ENCODE results near the gene KDM4C.

KDM4C gene

DNA sequence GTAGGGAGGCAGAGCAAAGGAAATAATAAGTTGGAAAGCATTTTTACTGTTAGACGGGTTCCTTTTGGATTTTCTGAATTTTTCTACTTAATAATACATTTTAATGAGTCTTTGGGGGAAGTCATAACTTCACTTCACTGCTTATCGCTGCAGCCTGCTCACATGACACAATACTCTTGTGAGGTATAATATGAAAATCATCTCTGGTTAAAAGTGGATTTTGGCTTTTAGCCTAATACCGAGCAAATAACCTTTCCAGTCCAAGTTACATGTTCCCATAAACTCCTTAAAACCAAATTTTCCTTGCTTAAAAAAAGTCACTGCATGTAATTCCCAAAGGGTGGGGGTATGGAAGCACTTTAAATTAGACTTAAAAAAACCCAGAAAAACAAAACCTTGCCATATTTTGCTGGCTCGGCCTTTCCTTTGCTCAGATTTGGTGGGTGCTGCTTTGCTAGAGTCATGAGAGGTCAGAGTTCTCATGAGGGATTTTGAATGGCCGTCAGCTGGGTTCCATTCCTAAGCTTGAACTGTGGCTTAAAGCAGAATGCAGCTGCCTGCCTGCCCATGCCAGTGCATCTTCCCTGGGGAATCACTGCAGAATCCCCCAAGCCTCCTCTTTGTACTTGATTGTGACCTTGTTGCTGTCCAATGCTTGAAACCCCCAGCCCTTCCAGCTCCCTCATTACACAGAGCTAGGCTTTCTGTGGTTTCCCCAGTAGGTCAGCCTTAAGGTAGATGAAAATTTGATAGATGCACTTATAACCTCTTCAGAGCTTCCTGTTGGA is 331.8 kb downstream of the KDM4C start:
- no peak for DNase-seq (ENCODE audit: low read depth in 2 of 2, low spot score in 1 of 2)

DNA sequence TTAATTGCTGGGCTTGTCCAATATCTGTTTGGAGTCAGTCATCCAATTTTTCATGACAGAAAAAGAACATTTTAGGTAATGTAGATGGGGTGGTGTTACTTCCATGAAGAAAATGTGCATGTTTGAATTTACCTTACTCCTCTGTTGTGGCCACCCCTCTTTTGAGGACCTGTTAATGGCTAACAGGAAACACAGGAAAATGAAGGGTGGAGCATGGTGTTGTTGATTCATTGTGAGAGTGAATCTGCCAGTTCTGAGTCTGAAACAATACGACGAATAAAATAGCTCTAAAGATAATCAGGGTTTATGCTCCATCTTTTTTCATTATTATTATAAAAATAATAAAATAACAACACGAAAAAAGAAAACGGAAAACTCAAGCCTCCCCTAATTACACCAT is 335.3 kb downstream of the KDM4C start:
- no peak for DNase-seq (ENCODE audit: low read depth in 2 of 2, low spot score in 1 of 2)

DNA sequence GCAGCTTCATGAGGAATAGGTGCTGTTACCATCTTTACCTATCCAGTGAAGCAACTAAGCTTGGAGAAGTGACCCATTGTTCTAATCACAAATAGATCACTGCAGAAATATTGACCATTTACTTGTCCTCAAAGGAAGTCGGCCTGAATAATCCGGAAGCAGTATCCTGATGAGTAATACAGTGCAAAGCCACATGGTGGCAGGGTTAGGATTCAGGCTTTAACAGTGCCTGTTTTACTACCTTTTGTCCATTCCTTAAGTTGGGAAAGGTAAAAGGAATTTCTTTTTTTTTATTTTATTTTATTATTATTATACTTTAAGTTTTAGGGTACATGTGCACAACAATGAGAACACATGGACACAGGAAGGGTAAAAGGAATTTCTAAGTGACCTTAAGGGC is 336.3 kb downstream of the KDM4C start:
- DNase-seq (ENCODE audit: low read depth in 2 of 2, low spot score in 1 of 2), result no peak

DNA sequence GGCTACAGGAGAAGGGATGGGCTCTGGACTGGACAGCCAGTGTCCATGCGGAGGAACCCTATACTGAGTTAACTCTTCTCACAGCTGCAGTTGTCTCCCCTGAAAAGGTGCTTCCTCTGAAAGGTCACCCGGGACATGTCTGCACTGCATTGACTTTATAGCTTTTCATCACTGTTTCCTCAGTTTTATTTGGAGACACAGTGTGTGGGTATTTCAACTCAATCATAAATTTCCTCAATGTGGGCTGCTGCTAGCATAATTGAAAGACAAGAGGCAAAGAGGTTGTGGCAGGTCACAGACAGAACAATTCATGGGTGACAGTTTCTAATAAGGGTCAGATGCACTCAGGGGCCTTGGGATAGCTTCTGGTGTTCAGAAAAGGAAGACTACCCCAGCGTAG is 336.8 kb downstream of the KDM4C start:
- DNase-seq (ENCODE audit: low read depth in 2 of 2, low spot score in 1 of 2), result no peak

DNA sequence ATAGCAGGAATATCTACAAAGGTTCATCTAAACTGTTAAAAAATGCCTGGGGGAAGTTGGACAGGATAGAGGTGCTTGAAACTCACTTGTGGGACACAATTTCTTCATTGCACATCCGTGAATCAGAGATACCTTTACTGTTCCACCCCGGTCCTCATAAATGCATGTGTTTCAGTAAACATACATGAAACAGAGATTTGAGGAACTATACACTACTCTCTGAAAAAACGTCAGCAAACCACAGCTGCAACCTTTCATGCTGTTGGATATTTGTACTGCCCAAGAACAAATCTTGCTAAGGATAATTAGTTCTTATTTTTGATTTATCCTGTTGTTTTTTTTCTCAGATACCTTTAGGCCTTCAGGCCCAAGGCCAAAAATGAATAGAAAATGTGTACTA is 337.3 kb downstream of the KDM4C start:
- DNase-seq (ENCODE audit: low read depth in 2 of 2, low spot score in 1 of 2), result no peak

DNA sequence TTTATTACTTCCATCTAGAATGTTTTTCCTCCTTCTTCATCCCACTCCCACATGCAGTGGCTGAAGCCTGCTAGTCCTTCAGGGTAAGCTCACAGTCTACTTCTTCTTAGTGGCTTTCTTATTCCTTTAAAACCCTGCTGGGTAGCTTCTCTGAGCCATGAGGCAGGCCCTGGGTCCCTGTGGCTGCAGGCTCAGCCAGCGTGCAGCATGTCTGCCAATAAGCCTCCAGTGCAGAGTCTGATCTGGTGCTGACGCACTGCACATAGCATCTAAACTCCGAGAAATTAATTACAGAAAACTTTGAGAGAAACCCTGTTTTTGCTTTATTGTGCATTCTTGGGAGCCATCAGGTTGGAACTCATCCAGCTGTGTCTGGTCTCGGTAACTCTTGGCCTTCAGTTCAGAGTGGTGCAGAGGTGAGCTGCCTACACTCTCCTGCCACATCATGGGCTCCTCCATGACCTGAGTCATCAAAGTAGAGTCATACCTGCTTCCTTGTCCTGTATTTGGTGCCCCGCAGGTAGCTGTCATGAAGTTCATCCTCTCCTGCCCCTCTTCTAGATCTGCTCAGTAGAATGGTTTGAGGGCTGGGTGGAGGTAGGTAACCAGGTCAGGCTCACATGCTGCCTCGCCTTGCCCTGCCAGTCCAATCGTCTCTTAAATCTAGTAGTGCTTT is 339.4 kb downstream of the KDM4C start:
- no peak for DNase-seq (ENCODE audit: low read depth in 2 of 2, low spot score in 1 of 2)

DNA sequence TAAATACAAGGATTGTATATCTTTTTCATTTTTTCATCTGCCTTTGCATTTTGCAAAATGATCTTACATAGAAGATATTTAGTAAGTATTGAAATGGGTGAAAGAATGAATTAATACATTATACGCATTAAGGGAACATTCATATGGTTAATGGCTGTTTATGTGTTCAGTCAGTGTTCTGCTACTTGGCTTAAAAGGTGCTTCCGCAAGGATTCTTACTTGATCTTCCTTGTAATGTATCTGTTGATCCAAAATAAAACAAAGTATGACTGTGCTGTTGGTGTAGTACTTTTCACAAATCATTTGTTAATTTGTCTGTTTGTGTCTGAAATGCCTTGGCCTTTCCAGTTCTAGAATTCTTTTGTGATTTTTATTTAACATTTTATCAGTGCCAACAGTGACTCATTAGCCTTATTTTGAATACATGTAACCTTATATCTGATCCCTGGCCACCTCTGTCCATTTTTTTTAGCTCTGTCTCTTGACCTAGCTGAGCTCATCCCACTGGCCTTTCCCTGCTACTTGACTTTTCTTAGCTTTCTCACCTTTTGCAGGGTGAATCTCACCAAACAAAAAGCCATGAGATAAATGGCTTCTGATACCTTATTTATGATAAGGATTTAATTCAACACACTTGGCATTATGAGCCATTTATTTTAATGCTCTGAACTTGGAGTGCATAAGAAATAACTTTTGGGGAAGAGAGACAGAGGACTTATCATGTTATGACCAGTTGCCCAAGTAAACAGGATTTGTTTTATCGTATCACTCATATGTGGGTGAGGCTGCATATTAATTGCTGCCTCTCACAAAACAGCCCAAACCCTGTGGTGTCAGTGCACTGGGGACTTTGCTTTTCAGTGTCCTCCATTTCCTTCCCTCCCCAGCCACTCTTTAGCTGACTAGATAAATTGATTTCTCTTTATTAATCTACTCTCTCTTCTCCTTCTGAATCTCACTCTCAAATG is 340.3 kb downstream of the KDM4C start:
- no peak for DNase-seq (ENCODE audit: low read depth in 2 of 2, low spot score in 1 of 2)

DNA sequence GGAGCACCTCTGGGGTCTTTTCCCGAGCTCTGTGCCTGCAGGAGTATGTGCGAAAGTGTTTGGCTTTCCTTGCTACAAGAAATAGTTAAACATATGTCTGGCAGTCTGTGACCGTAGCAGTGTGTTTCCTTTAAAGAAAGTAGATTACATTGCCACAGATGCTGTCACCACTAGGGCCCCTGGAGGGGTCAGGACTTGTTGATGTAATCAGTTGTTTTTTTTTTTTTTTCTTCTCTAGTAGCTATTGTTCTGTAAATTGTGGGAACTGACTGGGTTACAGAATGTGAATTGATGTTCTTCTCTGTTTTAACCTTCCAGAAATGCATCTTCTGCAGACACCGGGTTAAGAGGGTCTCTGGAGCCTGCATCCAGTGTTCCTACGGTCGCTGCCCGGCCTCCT is 345.6 kb downstream of the KDM4C start:
- DNase-seq (ENCODE audit: low read depth in 2 of 2, low spot score in 1 of 2), result no peak

DNA sequence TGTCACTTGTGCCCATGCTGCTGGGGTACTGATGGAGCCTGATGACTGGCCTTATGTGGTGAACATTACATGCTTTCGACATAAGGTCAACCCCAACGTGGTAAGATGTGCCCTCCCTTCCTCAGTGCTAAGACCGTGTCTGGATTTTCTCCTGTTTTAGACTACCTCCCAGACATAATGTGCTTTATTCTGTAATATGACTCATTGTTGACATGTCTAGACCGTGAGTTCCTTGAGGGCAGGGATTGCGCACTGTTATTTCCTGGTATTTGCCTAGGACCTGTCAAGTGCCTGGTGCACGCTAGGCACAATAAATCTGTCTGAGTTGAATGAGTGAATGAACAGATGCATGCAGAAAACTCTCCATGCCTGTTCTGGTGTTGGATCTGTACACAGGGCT is 346.0 kb downstream of the KDM4C start:
- no peak for DNase-seq (ENCODE audit: low read depth in 2 of 2, low spot score in 1 of 2)

DNA sequence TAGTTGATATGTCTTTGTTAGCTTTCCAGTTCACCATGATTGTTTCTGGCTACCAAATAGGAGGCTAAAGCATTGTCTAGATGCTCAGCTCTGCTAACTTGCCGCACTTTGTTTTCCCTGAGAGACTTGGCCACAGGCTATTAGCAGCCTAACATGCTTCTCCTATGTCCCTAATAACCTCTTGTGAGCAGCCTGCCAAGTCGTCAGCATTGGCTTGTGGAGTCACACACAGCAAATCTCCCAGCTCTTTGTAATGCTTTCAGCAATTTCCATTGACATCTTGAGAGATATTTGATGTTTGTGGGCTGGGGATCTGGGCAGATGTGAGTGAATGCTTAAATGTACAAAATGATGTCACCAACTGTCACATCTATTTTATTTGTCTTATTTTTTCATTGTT is 346.9 kb downstream of the KDM4C start:
- no peak for DNase-seq (ENCODE audit: low read depth in 2 of 2, low spot score in 1 of 2)

DNA sequence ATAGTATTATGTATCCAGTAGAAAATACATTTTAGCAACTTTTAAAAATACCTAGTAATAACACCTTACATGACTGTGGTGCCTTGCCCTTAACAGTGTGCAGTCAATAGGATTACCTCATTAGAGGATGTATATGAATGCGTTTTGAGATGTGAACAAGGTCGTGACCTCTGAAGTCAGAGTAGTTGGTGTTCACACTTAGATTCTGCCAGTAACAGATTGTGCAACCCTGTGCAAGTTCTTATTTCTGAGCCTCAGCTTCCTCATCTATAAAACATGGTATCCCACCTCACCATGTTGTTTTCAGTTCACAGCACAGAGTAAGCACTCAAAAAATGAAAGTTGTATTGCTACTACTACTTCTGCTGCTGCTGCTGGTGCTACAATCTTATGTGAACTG is 347.3 kb downstream of the KDM4C start:
- no peak for DNase-seq (ENCODE audit: low read depth in 2 of 2, low spot score in 1 of 2)

DNA sequence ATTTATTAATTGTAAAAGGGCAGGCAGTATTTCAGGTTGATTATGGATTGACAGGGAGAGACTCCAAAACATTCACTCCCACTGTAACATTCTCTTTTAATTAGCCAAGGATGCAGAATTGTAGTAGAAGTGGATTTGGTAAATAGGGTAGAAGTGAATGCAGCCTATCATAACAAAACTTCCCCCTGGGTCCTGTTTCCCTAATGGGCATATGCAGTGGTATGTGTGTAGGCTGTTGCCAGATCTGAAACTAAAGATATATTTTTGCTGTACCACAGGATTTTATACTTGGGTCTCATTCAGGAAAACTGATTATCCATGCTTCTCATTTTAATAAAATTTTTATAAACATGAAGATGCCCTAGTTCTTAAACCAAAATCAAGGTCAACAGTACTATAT is 351.2 kb downstream of the KDM4C start:
- no peak for DNase-seq (ENCODE audit: low read depth in 2 of 2, low spot score in 1 of 2)

DNA sequence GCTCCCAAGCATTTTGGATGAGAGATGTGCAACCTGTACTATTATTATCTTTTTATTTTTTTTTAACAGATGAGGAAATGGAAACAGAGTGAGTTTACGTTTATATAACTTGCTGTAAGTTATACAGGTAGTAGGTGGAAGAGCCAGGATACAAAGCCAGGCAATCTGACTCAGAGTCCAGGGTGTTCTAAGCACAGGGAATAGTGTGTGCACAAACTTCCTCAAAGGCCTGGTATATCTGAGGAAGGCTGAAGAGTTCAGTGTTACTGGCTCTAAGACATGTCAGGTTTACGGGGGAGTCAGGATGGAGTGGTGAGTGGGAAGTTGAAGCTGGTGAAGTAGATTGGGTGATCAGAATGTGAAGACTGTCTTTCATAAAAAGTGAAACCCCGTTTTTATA is 353.6 kb downstream of the KDM4C start:
- DNase-seq (ENCODE audit: low read depth in 2 of 2, low spot score in 1 of 2), result no peak

DNA sequence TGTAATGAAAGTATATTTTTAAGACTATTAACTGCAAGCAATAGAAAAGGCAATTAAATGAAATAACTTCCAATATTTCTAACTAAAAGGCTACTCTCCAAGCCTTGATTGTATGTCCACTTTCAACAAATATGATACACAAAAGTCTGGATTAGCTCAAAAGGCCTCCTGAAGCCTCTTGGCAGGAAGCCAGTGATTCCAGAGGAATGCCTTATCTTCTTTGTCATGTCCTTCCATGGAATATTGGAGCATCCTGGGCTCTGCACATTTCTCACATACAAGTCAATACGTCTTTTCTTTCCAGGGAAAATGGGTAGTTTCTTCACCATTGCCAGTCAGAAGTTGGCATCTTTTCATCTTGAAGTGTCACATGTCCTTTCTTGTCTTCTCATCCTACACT is 357.8 kb downstream of the KDM4C start:
- no peak for DNase-seq (ENCODE audit: low read depth in 2 of 2, low spot score in 1 of 2)

DNA sequence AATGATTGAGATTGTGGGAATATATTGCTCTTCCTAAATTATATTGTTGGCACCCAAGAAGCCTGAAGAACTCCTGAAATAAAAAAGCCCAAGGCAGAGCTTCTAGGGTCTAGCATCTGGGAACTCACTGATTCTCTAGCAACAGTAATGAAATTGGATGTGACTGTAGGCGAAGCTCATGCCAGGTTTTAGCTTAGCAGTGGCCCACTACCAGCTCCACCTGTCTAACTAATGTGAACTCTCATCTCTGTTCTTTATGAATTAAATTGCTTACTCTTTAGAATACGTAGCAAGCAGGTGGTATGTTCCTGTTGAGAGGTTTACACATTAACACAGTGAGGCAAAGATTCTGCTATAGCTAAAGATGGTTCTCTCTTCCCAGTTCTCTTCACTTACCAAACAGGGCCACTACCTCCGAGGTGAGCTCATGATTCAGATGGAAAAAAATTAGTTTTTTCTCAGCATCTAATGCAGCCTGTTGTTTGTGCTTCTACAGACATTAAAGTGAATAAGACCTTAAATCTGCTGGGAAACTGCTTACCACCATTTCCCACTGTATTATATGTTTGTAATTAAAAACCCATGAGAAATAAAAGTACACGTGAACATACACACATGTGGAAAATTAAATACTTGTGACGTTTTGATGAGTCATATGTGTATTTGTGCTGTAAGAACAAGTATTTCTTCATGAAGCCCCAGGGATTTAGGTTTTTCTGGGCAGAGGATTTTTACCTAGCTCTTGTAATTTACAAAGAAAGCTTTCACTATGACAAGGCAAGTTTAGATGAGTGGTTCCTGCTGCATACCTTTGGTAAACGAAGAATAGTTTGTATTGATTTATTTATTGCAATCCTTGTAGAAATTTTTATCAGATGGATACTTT is 360.1 kb downstream of the KDM4C start:
- no peak for DNase-seq (ENCODE audit: low read depth in 2 of 2, low spot score in 1 of 2)

DNA sequence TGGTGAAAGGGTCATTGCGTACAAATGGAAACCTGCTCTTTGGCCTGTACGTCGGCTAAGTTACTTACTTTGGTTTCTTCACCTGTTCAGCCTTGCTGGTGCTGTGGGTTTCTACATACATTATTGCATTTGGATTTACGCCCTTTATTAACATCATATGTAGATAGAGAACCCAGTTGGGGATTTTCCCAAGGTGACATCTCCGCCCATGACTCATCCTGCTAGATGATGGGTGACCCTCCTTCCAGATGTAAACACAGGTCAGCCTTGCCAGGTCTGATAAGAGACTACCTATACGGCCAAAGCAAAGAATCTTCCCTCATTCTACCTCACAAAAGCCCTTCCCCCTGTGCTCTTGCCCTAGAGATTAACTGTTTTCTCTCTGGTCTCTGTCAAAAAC is 360.9 kb downstream of the KDM4C start:
- DNase-seq (ENCODE audit: low read depth in 2 of 2, low spot score in 1 of 2), result no peak

DNA sequence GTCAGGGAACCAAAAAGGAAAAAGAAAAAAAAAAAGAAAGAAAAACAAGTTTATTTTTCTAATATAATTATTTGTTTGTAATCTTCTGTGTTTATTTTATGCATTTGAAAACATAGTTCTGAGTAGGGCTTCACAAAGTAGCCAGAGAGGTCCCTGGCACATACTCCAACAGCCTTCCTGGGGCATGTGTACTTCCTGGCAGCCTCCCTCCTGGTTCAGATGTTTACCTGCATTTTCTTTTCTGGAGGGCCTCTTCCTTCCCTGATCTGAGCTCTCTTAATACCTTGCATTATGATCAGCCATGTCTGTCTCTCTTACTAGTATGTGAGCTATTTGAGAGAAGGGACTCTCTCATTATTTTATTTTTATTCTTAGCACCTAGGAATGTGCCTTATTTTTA is 361.8 kb downstream of the KDM4C start:
- no peak for DNase-seq (ENCODE audit: low read depth in 2 of 2, low spot score in 1 of 2)

DNA sequence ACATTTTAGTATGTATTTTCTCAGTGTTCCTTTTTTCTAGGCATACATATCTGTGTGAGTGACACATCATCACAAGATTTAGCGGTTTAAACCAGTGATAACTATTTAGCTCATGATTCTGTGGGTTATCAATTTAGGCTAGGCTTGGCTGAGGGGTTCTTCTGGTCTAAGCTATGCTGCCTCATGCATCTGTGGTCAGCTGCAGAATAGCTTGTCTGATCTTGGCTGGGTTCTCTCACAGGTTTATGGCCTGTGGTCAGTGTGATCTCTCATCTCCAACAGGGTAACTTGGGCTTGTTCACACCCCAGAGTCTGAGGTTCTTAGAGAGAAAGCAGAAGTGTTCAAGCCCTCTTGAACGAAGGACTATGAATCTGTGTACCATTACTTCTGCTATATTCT is 363.3 kb downstream of the KDM4C start:
- no peak for DNase-seq (ENCODE audit: low read depth in 2 of 2, low spot score in 1 of 2)

DNA sequence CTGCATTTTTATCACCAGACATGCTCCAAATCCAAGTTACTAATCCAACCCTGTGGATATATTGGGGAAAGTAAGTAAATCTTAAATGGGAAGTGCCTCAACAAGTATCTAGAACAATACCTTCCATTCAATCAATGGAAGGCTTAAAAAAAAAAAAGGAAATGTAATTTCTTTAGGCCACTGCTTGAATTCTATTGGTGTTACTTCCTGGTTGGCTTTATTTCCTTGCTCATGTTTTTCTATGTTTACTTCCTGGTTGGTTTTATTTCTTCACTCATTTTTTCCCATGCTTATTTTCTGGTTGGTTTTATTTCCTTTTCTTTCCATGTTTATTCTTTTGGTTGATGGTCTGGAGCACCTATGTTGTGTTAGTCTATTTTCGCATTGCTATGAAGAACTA is 363.9 kb downstream of the KDM4C start:
- no peak for DNase-seq (ENCODE audit: low read depth in 2 of 2, low spot score in 1 of 2)

DNA sequence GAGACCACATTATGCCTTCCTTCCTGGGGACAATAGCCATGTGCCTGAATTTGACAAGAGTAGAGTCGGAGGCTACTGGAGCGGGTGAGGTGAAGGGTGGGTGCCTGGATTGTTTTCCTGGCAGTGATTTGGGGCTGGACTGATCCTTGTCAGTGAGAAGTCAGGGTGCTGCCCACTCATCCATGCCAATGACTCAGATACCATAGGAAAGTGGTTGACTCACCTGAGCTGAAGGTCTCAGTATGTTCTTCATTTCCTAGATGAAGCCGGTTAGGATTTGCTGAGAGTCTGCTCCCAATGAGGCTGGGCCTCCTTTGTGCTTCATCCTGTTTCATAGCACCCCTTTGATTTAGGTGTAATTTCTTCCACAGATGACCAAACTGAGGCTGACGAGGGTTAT is 366.0 kb downstream of the KDM4C start:
- no peak for DNase-seq (ENCODE audit: low read depth in 2 of 2, low spot score in 1 of 2)

DNA sequence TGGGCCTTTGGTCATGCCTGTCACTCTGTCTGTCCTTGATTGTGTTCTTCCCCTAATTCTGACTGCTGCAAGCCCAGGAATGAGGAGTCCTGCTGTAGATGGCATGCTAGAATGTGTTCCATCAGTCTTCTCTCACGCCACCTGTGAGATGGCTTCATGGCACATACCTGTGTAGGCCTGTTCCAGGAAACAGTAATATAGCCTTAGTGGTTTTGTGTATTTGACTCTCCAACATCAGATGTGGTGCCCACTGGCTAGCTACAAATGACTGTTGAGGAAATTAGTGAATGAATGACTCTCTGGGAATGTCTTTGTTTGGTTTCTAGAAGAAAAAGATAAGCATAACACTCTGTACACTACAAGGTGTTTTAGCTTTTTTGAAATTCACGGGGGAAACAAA is 367.5 kb downstream of the KDM4C start:
- DNase-seq (ENCODE audit: low read depth in 2 of 2, low spot score in 1 of 2), result no peak

Data from stimulated activated CD8-positive, alpha-beta memory T cell treated with anti-CD3 and anti-CD28 coated beads, Interleukin-4, amount 100 ng/mL, for 1 hour (primary cell).